GM21717 (cell line): ENCODE data around the gene ABCC10.
"Not testable (repeated sequence)": the region's sequence is repeated elsewhere in the genome, so short reads cannot be mapped to it uniquely, and the experiment has no call there.

Experiments used
- ATAC-seq: cut with Tn5 transposase; IDR thresholded peaks from one replicate; pipeline ENCODE4 v1.9.1; 2021; ENCODE audit warnings: mild to moderate bottlenecking, moderate library complexity; ENCODE audit not compliant: unreplicated experiment

ABCC10 gene

GRCh38 chr6:43427406-43428111, at the start of gene ABCC10:
Gene ABCC10 (plus strand): TSS chr6:43427541. CDS start chr6:43427979, 438 bp downstream.
- ATAC-seq = peak; percentile 86

- no peak for ATAC-seq
These were observed 49.6 kb upstream of the ABCC10 start for GRCh38 chr6:43377710-43378229.

- no peak for ATAC-seq
These were observed 48.7 kb upstream of the ABCC10 start for GRCh38 chr6:43378631-43379030.

GRCh38 chr6:43380858-43381257, 46.5 kb upstream of the ABCC10 start:
- ATAC-seq = not testable (repeated sequence)

GRCh38 chr6:43383021-43383667, 44.2 kb upstream of the ABCC10 start:
- peak; percentile 28 for ATAC-seq

GRCh38 chr6:43386492-43386891, 40.8 kb upstream of the ABCC10 start:
- ATAC-seq = no peak

GRCh38 chr6:43389730-43390295, 37.5 kb upstream of the ABCC10 start:
- ATAC-seq = no peak

- not testable (repeated sequence) for ATAC-seq
These were observed 36.4 kb upstream of the ABCC10 start for GRCh38 chr6:43390753-43391439.

- ATAC-seq = no peak
These were observed 35.8 kb upstream of the ABCC10 start for GRCh38 chr6:43391440-43392031.

GRCh38 chr6:43393133-43393532, 34.2 kb upstream of the ABCC10 start:
- not testable (repeated sequence) for ATAC-seq

- ATAC-seq = no peak
These were observed 33.7 kb upstream of the ABCC10 start for GRCh38 chr6:43393602-43394001.

GRCh38 chr6:43394982-43395381, 32.4 kb upstream of the ABCC10 start:
- no peak for ATAC-seq

GRCh38 chr6:43395776-43396175, 31.6 kb upstream of the ABCC10 start:
- no peak for ATAC-seq

- ATAC-seq = no peak
These were observed 30.8 kb upstream of the ABCC10 start for GRCh38 chr6:43396408-43397149.

GRCh38 chr6:43399932-43400487, 27.3 kb upstream of the ABCC10 start:
- ATAC-seq = no peak

- no peak for ATAC-seq
These were observed 25.6 kb upstream of the ABCC10 start for GRCh38 chr6:43401730-43402129.

- ATAC-seq = no peak
These were observed 24.5 kb upstream of the ABCC10 start for GRCh38 chr6:43402820-43403219.

GRCh38 chr6:43405354-43405753, 22.0 kb upstream of the ABCC10 start:
- ATAC-seq = no peak

GRCh38 chr6:43407296-43407695, 20.0 kb upstream of the ABCC10 start:
- ATAC-seq = no peak

- ATAC-seq = no peak
These were observed 19.1 kb upstream of the ABCC10 start for GRCh38 chr6:43408259-43408658.
